ENCODE results near the gene PARVG.

The PARVG gene

GRCh38 chr22:44144046-44144569, 36.6 kb upstream of the PARVG start:
- peaks cover 6% of the 10 kb centered on the region for H3K36me3 Mint-ChIP-seq (ENCODE audit: insufficient read depth)
- ATAC-seq (replicated peaks) (no peak), DNase-seq (no peak)
- no peaks in the 10 kb centered on the region for H3K4me1 Mint-ChIP-seq (ENCODE audit: low read depth in 2 of 2)
- H3K9me3 Mint-ChIP-seq: no peaks in the 10 kb centered on the region
- no peak overlapping the region for H3K4me3 Mint-ChIP-seq
- H3K27ac Mint-ChIP-seq: peak overlapping the region in 1 of 2 donors; percentile 82
- no peaks in the 10 kb centered on the region for H3K27me3 Mint-ChIP-seq

DNA sequence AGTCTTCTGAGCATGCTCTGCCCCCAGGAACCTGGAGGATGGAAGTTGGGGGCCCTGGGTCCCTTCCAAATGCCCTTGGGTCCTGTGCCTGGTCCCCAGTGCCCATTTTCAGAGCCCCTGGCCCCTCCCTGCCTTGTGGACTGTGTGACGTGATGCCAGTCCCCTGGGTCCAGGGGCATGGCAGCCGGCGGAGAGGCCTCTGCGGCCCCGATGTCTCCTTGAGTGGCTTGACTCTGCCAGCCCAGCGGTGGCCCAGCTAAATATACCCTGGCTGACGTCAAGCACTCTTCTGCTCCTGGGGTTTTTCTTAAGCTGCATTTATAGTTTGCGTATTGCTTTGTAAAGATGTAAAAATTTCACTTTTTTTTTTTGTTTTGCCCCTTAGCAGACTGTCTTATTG, 35.2 kb upstream of the PARVG start:
- ATAC-seq (replicated peaks): no peak
- no peaks in the 10 kb centered on the region for H3K4me1 Mint-ChIP-seq (ENCODE audit: low read depth in 2 of 2)
- peak overlapping the region in 1 of 2 donors; percentile 44 for H3K27ac Mint-ChIP-seq
- H3K27me3 Mint-ChIP-seq: no peaks in the 10 kb centered on the region
- no peaks in the 10 kb centered on the region for H3K9me3 Mint-ChIP-seq
- no peak overlapping the region for H3K4me3 Mint-ChIP-seq
- H3K36me3 Mint-ChIP-seq (ENCODE audit: insufficient read depth): peaks cover 6% of the 10 kb centered on the region
- DNase-seq: no peak

GRCh38 chr22:44146088-44146861, 34.5 kb upstream of the PARVG start:
- H3K27ac Mint-ChIP-seq: peak overlapping the region in 1 of 2 donors; percentile 44
- peaks cover 5% of the 10 kb centered on the region for H3K36me3 Mint-ChIP-seq (ENCODE audit: insufficient read depth)
- H3K4me3 Mint-ChIP-seq: no peak overlapping the region
- H3K27me3 Mint-ChIP-seq: no peaks in the 10 kb centered on the region
- no peaks in the 10 kb centered on the region for H3K9me3 Mint-ChIP-seq
- ATAC-seq (replicated peaks): no peak
- no peaks in the 10 kb centered on the region for H3K4me1 Mint-ChIP-seq (ENCODE audit: low read depth in 2 of 2)
- no peak for DNase-seq

- no peaks in the 10 kb centered on the region for H3K27me3 Mint-ChIP-seq
- no peaks in the 10 kb centered on the region for H3K4me1 Mint-ChIP-seq (ENCODE audit: low read depth in 2 of 2)
- ATAC-seq (replicated peaks): no peak
- no peak for DNase-seq
- H3K36me3 Mint-ChIP-seq (ENCODE audit: insufficient read depth): no peaks in the 10 kb centered on the region
- no peaks in the 10 kb centered on the region for H3K9me3 Mint-ChIP-seq
- H3K27ac Mint-ChIP-seq: no peak overlapping the region
- no peak overlapping the region for H3K4me3 Mint-ChIP-seq
Measured at GRCh38 chr22:44147008-44147645, 33.6 kb upstream of the PARVG start.

GRCh38 chr22:44147821-44148574, 32.7 kb upstream of the PARVG start:
- no peak overlapping the region for H3K27ac Mint-ChIP-seq

GRCh38 chr22:44151676-44152075, 29.0 kb upstream of the PARVG start:
- DNase-seq (no peak), ATAC-seq (replicated peaks) (no peak)
- H3K36me3 Mint-ChIP-seq (ENCODE audit: insufficient read depth): peaks cover 3% of the 10 kb centered on the region
- H3K4me1 Mint-ChIP-seq (ENCODE audit: low read depth in 2 of 2): no peaks in the 10 kb centered on the region
- no peaks in the 10 kb centered on the region for H3K27me3 Mint-ChIP-seq
- H3K27ac Mint-ChIP-seq: peak overlapping the region in 1 of 2 donors; percentile 79
- H3K9me3 Mint-ChIP-seq: no peaks in the 10 kb centered on the region
- no peak overlapping the region for H3K4me3 Mint-ChIP-seq

More at GRCh38 chr22:44147821-44148574, 32.7 kb upstream of the PARVG start:
- no peak for ATAC-seq (replicated peaks)
- Mint-ChIP-seq H3K9me3 (no peaks in the 10 kb centered on the region), H3K27me3 (no peaks in the 10 kb centered on the region), H3K4me1 (ENCODE audit: low read depth in 2 of 2) (no peaks in the 10 kb centered on the region), H3K36me3 (ENCODE audit: insufficient read depth) (no peaks in the 10 kb centered on the region), H3K4me3 (no peak overlapping the region)
- no peak for DNase-seq

GRCh38 chr22:44153710-44154109, 27.0 kb upstream of the PARVG start:
- Mint-ChIP-seq H3K4me3 (no peak overlapping the region), H3K36me3 (ENCODE audit: insufficient read depth) (peaks cover 3% of the 10 kb centered on the region), H3K27me3 (no peaks in the 10 kb centered on the region), H3K27ac (no peak overlapping the region), H3K4me1 (ENCODE audit: low read depth in 2 of 2) (no peaks in the 10 kb centered on the region), H3K9me3 (no peaks in the 10 kb centered on the region)
- ATAC-seq (replicated peaks) (no peak), DNase-seq (no peak)

DNA sequence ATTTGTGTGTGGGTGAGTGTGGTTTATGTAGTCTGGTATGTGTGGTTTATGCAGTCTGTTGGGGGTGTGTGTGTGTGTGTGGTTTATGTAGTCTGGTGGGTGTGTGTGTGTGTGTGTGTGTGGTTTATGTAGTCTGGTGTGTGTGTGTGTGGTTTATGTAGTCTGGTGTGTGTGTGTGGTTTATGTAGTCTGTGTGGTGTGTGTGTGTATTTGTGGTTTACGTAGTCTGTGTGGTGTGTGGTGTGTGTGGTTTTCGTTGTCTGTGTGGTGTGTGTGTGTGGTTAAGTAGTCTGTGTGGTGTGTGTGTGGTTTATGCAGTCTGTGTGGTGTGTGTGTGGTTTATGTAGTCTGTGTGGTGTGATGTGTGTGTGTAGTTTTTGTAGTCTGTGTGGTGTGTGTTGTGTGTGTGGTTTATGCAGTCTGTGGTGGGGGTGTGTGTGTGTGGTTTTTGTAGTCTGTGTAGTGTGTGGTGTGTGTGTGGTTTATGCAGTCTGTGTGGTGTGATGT, 26.2 kb upstream of the PARVG start:
- Mint-ChIP-seq H3K9me3 (no peaks in the 10 kb centered on the region), H3K27ac (no peak overlapping the region), H3K4me3 (no peak overlapping the region), H3K36me3 (ENCODE audit: insufficient read depth) (peaks cover 3% of the 10 kb centered on the region), H3K27me3 (no peaks in the 10 kb centered on the region), H3K4me1 (ENCODE audit: low read depth in 2 of 2) (no peaks in the 10 kb centered on the region)
- no peak for DNase-seq
- peak; percentile 68 for ATAC-seq (replicated peaks)

DNA sequence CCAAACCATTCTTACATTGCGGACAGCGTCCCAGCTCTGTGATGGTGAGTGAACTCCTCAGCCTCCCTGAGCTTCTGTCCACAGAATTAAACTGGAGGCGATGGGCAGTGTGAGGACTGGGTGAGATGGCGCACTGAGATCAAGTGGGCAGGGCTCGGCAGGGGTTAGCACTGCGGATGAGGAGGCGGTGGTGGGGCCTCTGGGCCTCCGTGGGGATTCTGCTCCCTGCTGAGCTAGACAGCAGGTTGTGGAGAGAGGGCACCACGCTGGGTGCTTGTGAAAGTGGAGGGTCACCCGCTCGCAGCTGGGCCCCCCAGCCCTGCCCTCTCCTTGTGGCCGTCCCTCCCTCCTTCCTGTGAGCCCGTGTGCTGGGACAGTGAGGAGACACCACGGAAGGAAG, 25.6 kb upstream of the PARVG start:
- Mint-ChIP-seq H3K27me3 (no peaks in the 10 kb centered on the region), H3K4me1 (ENCODE audit: low read depth in 2 of 2) (no peaks in the 10 kb centered on the region), H3K9me3 (no peaks in the 10 kb centered on the region), H3K27ac (no peak overlapping the region), H3K36me3 (ENCODE audit: insufficient read depth) (peaks cover 3% of the 10 kb centered on the region), H3K4me3 (no peak overlapping the region)
- peak; percentile 36 for ATAC-seq (replicated peaks)
- DNase-seq: no peak

- no peaks in the 10 kb centered on the region for H3K9me3 Mint-ChIP-seq
- no peak overlapping the region for H3K27ac Mint-ChIP-seq
- peaks cover 6% of the 10 kb centered on the region for H3K36me3 Mint-ChIP-seq (ENCODE audit: insufficient read depth)
- no peaks in the 10 kb centered on the region for H3K27me3 Mint-ChIP-seq
- no peak overlapping the region for H3K4me3 Mint-ChIP-seq
- ATAC-seq (replicated peaks) (no peak), DNase-seq (no peak)
- no peaks in the 10 kb centered on the region for H3K4me1 Mint-ChIP-seq (ENCODE audit: low read depth in 2 of 2)
Measured at GRCh38 chr22:44157916-44158618, 22.7 kb upstream of the PARVG start.

GRCh38 chr22:44158816-44159215, 21.9 kb upstream of the PARVG start:
- DNase-seq: no peak
- peaks cover 6% of the 10 kb centered on the region for H3K36me3 Mint-ChIP-seq (ENCODE audit: insufficient read depth)
- no peak overlapping the region for H3K4me3 Mint-ChIP-seq
- H3K9me3 Mint-ChIP-seq: no peaks in the 10 kb centered on the region
- H3K27me3 Mint-ChIP-seq: no peaks in the 10 kb centered on the region
- no peak overlapping the region for H3K27ac Mint-ChIP-seq
- H3K4me1 Mint-ChIP-seq (ENCODE audit: low read depth in 2 of 2): no peaks in the 10 kb centered on the region
- no peak for ATAC-seq (replicated peaks)

DNA sequence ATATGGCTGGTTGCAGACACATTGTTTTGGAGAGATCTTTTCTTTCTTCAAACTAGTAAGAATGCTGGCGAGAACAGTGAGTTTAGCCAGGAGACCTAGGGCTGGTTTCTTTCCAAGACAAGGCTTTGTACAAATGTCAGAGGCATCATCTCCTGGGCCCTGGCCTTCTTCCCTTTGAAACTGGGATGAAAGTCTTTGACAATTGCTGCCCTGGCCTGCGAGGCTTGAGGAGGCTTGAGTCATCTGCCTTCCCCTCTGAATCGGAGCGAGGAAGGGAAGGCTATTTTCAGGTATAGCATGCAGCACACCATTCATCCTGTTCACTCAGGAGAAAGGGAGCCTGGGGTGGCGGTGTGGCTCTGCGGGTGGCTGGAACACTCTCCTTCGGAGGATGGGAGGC, 21.5 kb upstream of the PARVG start:
- ATAC-seq (replicated peaks) (no peak), DNase-seq (no peak)
- peaks cover 6% of the 10 kb centered on the region for H3K36me3 Mint-ChIP-seq (ENCODE audit: insufficient read depth)
- no peak overlapping the region for H3K4me3 Mint-ChIP-seq
- H3K27me3 Mint-ChIP-seq: no peaks in the 10 kb centered on the region
- no peaks in the 10 kb centered on the region for H3K4me1 Mint-ChIP-seq (ENCODE audit: low read depth in 2 of 2)
- no peak overlapping the region for H3K27ac Mint-ChIP-seq
- no peaks in the 10 kb centered on the region for H3K9me3 Mint-ChIP-seq

DNA sequence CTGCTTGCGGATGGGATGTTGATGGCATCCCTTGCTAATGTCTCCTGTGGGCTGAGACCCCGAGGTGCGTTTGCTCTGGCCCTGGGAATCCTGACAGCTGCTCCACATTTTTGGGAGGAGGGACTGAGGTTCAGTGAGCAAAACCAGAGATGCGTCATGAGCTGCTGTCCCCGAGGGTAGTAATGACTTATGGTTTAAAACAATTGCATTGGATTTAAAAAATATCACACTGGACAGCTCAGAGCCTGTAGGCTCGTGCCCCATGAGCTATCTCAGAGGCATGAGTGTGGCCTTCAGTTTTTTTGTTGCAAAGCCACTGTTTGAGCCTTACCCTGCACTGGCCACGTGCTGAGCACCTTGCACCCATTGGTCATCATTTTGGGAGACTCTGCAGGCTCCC, 20.9 kb upstream of the PARVG start:
- no peaks in the 10 kb centered on the region for H3K9me3 Mint-ChIP-seq
- H3K27me3 Mint-ChIP-seq: no peaks in the 10 kb centered on the region
- H3K36me3 Mint-ChIP-seq (ENCODE audit: insufficient read depth): peaks cover 6% of the 10 kb centered on the region
- H3K27ac Mint-ChIP-seq: no peak overlapping the region
- no peak for DNase-seq
- no peaks in the 10 kb centered on the region for H3K4me1 Mint-ChIP-seq (ENCODE audit: low read depth in 2 of 2)
- ATAC-seq (replicated peaks): no peak
- H3K4me3 Mint-ChIP-seq: no peak overlapping the region
